Fibroblast of mammary gland (primary cell): ENCODE measurements around the gene KIAA1958.

Experiments used
- DNase-seq: peaks from one replicate; pipeline ENCODE4 v3.0.0-alpha.2; 2010; ENCODE audit warnings: low read depth
- H3K4me3 ChIP-seq: 2 replicates; pipeline ENCODE4 v1.5.1; 2011; ENCODE audit warnings: low read depth, mild to moderate bottlenecking, low read length, moderate library complexity; ENCODE audit not compliant: control insufficient read depth
- TF ChIP-seq, protein P1 (sequence below): conservative IDR thresholded peaks from 2 replicates; pipeline ENCODE4 v1.5.1; 2011; ENCODE audit warnings: low read depth, low read length, inconsistent platforms; ENCODE audit not compliant: control insufficient read depth, insufficient read depth

KIAA1958 gene, protein sequence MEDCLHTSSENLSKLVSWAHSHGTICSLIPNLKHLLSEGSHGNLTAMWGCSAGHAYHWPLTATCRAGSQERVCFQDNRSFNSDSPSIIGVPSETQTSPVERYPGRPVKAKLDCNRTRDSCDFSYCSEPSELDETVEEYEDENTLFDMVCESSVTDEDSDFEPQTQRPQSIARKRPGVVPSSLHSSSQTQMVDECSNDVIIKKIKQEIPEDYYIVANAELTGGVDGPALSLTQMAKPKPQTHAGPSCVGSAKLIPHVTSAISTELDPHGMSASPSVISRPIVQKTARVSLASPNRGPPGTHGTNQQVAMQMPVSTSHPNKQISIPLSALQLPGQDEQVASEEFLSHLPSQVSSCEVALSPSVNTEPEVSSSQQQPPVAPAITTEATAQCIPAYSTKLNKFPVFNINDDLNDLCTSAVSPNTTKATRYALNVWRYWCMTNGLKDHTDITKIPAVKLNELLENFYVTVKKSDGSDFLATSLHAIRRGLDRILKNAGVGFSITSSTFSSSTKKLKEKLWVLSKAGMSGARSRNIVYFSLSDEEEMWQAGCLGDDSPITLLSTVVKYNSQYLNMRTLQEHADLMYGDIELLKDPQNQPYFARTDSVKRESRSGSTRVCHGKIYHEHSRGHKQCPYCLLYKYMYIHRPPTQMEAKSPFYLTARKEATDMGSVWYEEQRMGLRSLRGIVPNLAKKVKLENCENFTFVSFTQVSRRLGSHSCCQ

DNA sequence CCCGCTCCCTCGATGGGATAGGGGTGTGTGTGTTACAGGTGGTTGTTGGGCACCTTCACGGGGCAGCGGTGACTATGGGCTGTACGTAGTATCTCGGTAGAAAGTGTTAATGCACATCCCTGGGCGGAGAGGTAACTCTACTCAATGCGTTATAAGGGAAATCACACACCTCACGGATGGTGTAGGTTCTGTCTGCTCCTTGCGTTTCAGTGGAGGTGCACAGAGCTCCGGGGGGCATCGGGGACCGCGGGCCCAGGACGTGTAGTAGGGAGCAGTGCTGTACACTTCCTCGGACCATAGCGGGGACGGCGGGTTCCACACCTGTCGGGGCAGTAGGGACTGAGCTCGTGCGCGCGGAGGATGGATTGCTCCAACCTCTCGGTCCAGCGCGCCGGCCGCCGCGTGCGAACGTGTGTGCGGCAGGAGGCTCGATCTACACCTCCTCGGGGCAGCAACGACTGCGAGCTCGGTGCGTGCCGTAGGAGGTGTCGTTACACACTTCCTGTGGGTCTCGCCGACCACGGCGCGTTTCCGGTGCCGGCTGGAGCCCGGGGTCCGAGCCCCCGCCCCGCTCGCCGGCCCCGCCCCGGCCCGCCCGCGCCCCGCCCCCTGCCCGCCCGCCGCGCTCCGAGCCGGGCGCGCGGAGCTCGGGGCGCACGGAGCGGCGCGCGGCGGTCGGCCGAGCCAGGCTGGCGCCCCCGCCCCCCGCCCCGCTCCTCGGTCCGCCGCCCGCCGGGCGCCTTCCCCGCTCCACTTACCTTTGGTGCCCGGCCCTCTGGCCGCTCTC lies at the start of gene KIAA1958:
Gene KIAA1958 (plus strand): TSS at position 607 of the 787 bp plus-strand sequence. CDS start 87,254 bp downstream, outside the sequence.
- peak within 1 kb of the TSS; percentile 75 for H3K4me3 ChIP-seq
- TF ChIP-seq, protein P1, sequence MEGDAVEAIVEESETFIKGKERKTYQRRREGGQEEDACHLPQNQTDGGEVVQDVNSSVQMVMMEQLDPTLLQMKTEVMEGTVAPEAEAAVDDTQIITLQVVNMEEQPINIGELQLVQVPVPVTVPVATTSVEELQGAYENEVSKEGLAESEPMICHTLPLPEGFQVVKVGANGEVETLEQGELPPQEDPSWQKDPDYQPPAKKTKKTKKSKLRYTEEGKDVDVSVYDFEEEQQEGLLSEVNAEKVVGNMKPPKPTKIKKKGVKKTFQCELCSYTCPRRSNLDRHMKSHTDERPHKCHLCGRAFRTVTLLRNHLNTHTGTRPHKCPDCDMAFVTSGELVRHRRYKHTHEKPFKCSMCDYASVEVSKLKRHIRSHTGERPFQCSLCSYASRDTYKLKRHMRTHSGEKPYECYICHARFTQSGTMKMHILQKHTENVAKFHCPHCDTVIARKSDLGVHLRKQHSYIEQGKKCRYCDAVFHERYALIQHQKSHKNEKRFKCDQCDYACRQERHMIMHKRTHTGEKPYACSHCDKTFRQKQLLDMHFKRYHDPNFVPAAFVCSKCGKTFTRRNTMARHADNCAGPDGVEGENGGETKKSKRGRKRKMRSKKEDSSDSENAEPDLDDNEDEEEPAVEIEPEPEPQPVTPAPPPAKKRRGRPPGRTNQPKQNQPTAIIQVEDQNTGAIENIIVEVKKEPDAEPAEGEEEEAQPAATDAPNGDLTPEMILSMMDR, result no peak
- DNase-seq, result peak; percentile 60

DNA sequence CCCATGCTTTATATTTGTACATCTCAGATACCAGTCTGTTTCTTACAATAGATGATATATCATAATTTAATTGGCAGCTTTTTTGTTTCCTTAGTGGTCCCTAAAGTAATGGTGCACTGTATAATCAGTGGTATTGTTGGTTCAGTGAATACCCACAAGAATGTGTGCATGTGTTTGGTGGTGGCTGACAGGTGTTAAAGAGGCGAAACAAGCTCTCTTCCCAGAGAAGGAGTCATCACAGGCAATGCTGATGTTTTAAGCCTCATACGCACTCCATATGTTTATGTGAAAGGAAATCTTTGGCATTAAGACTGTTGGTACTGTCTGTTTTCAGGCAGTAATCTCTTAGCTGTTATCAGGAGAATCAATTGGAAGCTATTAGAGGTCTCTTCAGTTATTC lies 49.2 kb upstream of the KIAA1958 start:
- no peak overlapping the region for H3K4me3 ChIP-seq
- no peak for DNase-seq
- TF ChIP-seq, protein P1, result no peak

DNA sequence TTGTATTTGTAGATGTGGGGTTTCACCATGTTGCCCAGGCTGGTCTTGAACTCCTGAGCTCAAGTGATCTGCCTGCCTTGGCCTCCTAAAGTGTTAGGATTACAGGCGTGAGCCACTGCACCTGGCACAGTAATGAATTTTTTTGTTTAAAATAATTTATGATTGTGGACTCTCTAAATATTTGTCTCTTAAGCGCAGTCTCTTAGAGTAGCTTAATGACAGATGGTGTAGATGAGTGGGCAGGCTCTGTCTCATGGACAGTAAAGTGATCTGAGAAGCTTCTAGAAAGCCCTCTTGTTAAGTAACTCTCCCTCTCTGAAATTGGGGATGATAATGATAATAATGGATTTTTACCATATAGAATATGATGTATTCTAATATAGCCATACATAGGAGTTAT lies 47.5 kb upstream of the KIAA1958 start:
- TF ChIP-seq, protein P1, result no peak
- no peak for DNase-seq

DNA sequence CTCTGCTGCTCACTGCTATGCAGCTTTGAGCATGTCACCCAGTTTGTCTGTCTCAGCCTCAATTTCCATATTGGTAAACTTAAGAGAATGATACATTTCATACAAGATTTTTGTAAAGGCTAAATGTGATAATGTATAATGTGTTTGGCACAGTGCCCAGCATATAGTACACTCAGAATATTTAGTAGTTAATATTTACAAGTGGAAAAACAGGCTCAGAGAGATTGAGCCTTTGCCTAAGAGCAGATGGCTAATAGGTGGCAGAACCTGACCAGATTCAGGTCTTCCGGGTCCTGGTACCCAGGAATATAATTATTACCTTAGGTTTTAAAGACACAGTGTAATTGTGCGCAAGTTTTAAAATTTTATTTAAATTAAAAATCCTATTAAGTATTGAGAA lies 46.8 kb upstream of the KIAA1958 start:
- no peak for DNase-seq

More for the DNA sequence above, 47.5 kb upstream of the KIAA1958 start:
- no peak overlapping the region for H3K4me3 ChIP-seq

DNA sequence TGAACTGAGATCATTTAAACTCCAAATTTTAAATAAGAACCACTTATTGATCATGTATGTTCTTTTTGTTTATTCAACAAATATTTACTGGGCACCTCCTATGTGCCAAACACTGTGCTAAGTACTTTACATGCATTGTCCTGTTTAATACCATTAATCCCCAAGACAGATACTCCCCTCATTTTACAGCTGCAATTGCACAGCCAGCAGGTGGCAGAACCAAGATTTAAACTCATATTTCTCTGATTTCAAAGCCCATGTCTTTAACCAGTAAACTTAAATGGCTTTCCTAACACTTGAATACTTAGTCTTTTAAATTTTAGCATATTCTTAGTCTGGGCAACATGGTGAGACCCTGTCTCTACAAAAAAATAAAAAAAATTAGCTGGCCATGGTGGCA lies 43.4 kb upstream of the KIAA1958 start:
- DNase-seq, result peak; percentile 26
- H3K4me3 ChIP-seq, result no peak overlapping the region
- TF ChIP-seq, protein P1, result peak; percentile 49

More for the DNA sequence above, 46.8 kb upstream of the KIAA1958 start:
- TF ChIP-seq, protein P1, result no peak
- H3K4me3 ChIP-seq, result no peak overlapping the region

DNA sequence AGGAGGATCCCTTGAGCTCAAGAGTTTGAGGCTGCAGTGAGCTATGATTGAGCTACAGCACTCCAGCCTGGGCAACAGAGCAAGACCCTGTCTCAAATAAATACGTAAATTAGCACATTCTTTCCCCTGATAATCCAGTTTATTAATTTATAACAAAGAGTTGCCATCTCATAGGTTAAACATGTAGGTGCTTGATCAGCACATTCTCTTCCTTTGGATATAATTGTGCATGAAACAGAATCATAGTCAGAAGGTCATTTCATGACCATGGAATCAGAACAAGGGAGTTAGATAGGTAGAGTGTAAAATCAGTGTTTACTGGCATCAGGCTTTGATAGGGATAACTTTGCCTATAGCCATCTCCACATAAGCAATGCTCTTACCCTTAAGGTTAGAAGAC lies 43.0 kb upstream of the KIAA1958 start:
- DNase-seq, result no peak
- TF ChIP-seq, protein P1, result no peak
- no peak overlapping the region for H3K4me3 ChIP-seq
